ENCODE measurements around the gene SPN.
A peak's percentile ranks its signal among the peaks of the same experiment; 100 is the strongest.
"Not testable (repeated sequence)": the region's sequence is repeated elsewhere in the genome, so short reads cannot be mapped to it uniquely, and the experiment has no call there.

Gene SPN

GRCh38 chr16:29688172-29688571, 25.1 kb downstream of the SPN start:
- TF ChIP-seq, protein P1, sequence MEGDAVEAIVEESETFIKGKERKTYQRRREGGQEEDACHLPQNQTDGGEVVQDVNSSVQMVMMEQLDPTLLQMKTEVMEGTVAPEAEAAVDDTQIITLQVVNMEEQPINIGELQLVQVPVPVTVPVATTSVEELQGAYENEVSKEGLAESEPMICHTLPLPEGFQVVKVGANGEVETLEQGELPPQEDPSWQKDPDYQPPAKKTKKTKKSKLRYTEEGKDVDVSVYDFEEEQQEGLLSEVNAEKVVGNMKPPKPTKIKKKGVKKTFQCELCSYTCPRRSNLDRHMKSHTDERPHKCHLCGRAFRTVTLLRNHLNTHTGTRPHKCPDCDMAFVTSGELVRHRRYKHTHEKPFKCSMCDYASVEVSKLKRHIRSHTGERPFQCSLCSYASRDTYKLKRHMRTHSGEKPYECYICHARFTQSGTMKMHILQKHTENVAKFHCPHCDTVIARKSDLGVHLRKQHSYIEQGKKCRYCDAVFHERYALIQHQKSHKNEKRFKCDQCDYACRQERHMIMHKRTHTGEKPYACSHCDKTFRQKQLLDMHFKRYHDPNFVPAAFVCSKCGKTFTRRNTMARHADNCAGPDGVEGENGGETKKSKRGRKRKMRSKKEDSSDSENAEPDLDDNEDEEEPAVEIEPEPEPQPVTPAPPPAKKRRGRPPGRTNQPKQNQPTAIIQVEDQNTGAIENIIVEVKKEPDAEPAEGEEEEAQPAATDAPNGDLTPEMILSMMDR (IDR thresholded peaks at IDR 0.05; ENCODE audit: borderline replicate concordance, control extremely low read depth, extremely low read depth, insufficient read depth, missing control alignments), result no peak
- no peak for DNase-seq (ENCODE audit: low spot score)
- in situ Hi-C loops (cut with MboI; ENCODE audit: low sequenced_read_pairs, unreplicated experiment), result loop anchor here (25.0 kb wide), 1 partner anchor 324 kb away; the partner anchor contains the start of genes C16orf92 and DOC2A

GRCh38 chr16:29689490-29690351, 26.7 kb downstream of the SPN start:
- not testable (repeated sequence) for DNase-seq (ENCODE audit: low spot score)
- in situ Hi-C loops (cut with MboI; ENCODE audit: low sequenced_read_pairs, unreplicated experiment), result loop anchor here (25.0 kb wide), 1 partner anchor 323 kb away; the partner anchor contains the start of genes C16orf92 and DOC2A

GRCh38 chr16:29692606-29693005, 29.6 kb downstream of the SPN start:
- DNase-seq (ENCODE audit: low spot score), result not testable (repeated sequence)
- in situ Hi-C loops (cut with MboI; ENCODE audit: low sequenced_read_pairs, unreplicated experiment), result loop anchor here (25.0 kb wide), 1 partner anchor 320 kb away; the partner anchor contains the start of genes C16orf92 and DOC2A

- TF ChIP-seq, protein P1 (IDR thresholded peaks at IDR 0.05; ENCODE audit: borderline replicate concordance, control extremely low read depth, extremely low read depth, insufficient read depth, missing control alignments), result no peak
- DNase-seq (ENCODE audit: low spot score), result peak; percentile 16
- in situ Hi-C loops (cut with MboI; ENCODE audit: low sequenced_read_pairs, unreplicated experiment), result loop anchor here (25.0 kb wide), 1 partner anchor 318 kb away; the partner anchor contains the start of genes C16orf92 and DOC2A
These were observed 31.5 kb downstream of the SPN start for GRCh38 chr16:29694384-29695195.

DNA sequence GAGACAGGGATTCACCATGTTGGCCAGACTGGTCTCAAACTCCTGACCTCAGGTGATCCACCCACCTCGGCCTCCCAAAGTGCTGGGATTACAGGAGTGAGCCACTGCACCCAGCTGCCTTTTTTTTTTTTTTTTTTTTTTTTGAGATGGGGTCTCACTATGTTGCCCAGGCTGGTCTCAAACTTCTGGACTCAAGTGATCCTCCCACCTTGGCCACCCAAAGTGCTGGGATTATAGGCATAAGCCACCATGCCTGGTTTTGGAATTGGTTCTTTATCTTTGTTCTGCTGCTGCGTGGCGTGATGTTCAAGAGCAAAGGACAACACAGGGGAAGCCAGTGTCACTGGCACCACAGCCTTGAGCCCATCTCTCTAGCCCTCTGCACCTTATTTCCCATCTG, 32.6 kb downstream of the SPN start:
- in situ Hi-C loops (cut with MboI; ENCODE audit: low sequenced_read_pairs, unreplicated experiment), result loop anchor here (25.0 kb wide), 1 partner anchor 317 kb away; the partner anchor contains the start of genes C16orf92 and DOC2A
- DNase-seq (ENCODE audit: low spot score), result not testable (repeated sequence)

DNA sequence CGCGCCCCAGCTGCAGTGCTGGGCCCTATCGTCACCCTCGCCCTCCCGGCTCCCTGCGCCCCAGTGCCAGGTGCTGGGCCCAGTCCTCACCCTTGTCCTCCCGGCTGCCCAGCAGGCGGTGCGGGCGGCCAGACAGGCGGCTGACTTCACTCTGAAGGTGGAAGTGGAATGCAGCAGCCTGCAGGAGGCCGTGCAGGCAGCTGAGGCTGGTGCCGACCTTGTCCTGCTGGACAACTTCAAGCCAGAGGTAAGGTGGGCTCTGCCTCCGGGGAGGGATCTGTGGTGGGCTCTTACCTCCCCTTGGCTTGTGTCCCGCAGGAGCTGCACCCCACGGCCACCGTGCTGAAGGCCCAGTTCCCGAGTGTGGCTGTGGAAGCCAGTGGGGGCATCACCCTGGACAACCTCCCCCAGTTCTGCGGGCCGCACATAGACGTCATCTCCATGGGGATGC, 33.9 kb downstream of the SPN start:
- in situ Hi-C loops (cut with MboI; ENCODE audit: low sequenced_read_pairs, unreplicated experiment), result loop anchor here (25.0 kb wide), 1 partner anchor 315 kb away; the partner anchor contains the start of genes C16orf92 and DOC2A
- TF ChIP-seq, protein P1 (IDR thresholded peaks at IDR 0.05; ENCODE audit: borderline replicate concordance, control extremely low read depth, extremely low read depth, insufficient read depth, missing control alignments), result no peak
- no peak for DNase-seq (ENCODE audit: low spot score)

GRCh38 chr16:29697391-29697790, 34.3 kb downstream of the SPN start:
- no peak for DNase-seq (ENCODE audit: low spot score)
- in situ Hi-C loops (cut with MboI; ENCODE audit: low sequenced_read_pairs, unreplicated experiment), result loop anchor here (25.0 kb wide), 1 partner anchor 315 kb away; the partner anchor contains the start of genes C16orf92 and DOC2A
- TF ChIP-seq, protein P1 (IDR thresholded peaks at IDR 0.05; ENCODE audit: borderline replicate concordance, control extremely low read depth, extremely low read depth, insufficient read depth, missing control alignments), result no peak

Data from GM13976 (cell line).